Skeletal muscle cell (primary cell): ENCODE measurements around the gene TMEM50B.
"Not testable (repeated sequence)": the region's sequence is repeated elsewhere in the genome, so short reads cannot be mapped to it uniquely, and the experiment has no call there.

Source experiments
- DNase-seq: peaks from one replicate; pipeline ENCODE4 v3.0.0-alpha.2; 2010; ENCODE audit warnings: low read depth
- H3K4me3 ChIP-seq: 2 replicates; pipeline ENCODE4 v1.5.1; 2011; ENCODE audit warnings: low read depth, mild to moderate bottlenecking, control low read depth, low read length, moderate library complexity

Gene TMEM50B

DNA sequence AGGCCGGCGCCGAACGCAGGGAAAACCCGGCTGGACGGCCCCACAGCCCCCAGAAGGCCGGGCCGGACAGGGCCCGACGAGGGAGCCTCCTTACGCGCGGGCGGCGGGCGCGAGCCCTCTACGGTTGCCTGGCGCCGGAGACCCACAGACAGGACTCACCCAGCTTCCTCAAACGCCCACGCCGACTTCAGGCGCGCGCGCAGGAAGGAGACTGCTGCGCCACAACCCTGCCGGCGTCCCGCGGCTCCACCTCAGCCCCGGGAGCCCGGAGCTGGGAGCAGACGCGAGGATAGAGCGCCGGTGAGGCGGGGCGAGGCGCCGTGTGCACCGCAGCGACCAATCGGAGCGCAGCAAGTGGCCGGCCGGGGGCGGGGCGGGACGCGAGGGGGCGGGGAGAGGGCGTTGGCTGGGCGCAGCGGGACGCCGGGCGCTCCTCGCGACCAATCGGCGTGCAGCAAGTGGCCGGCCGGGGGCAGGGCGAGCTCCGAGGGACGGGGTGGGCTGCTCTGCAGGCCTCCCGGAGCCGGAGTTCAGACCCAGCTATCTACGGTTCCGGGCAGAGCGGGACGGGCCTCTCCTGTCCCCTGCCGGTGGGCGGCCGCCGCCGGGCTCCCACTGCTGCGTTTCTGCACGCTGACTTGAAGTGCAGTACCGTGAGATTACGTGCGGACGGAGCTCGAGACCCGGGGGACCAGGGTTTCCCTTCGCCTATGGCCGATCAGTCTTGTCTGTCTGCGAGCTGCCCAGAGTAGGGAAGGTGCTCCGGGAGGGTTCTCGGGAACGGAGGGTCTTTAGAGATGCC lies at the start of gene TMEM50B:
TSS of gene TMEM50B (minus strand) at position 296 of the 802 bp plus-strand sequence. CDS start 11,089 bp downstream, outside the sequence.
- DNase-seq, result peak; percentile 90

DNA sequence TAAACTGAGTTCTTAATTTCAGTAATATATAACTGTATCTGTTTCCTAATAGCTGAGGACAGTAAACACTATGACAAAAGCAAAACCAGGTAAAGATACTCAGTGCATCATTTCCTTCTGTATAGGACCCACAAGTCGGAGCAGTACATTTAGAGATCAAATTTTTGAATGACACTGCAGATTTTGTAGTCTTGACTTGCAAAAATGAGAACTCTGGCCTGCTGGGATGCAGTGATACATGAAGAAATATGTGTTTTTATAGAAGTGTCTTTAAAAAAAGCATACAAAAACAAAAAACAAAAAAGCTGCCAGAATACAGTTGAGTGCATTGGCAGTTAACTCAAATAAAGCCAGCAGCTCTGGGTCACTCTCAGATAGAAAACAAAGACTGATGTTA lies 43.2 kb upstream of the TMEM50B start:
- DNase-seq, result no peak
- no peak overlapping the region for H3K4me3 ChIP-seq

More for the DNA sequence above, at the start of gene TMEM50B:
- peak within 1 kb of the TSS; percentile 87 for H3K4me3 ChIP-seq

DNA sequence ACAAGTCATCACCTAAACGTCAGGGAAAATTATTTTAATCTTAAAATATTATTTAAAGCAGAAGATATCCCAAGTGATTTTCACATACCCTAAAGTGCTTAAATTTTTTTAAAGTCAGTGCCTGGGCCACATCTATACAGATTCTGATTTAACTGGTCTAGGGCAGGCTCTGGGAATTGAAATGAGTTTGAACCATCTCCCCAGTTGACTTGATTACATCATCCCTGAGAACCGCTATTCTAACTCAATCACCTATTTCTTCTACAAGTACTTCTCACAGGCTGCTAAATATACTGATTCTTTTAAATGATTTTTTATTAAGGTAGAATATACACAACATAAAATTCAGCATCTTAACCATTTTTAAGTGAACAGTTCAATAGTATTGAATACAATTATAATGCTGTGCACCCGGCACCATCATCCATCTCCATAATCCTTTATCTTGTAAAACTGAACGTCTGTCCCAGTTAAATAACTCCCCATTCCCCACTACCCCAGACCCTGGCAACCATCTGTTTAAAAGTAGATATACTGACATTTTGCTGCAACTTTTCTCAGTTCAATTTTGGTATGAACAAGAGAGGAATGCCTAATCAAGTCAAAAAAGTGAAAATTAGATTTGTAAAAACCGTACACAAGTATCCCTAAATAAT lies 42.7 kb upstream of the TMEM50B start:
- no peak for DNase-seq
- H3K4me3 ChIP-seq, result no peak overlapping the region

DNA sequence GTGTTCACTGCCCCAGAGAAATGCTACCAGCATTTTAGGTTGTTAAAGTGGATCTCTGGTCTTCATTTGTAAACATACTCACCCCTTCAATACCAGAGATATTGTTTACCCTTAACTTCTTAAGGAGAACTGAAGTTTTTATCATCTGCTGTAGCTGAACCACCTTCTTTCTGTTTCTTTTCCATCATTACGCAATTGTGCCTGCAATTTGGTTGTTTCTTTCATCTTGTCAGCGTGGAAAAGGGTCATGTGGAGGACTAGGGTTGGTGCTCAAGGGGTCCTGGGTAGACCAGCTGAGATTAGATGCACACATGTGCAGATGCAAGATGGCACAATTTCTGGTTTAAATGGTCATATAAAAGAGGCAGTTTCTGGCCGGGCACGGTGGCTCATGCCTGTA lies 39.1 kb upstream of the TMEM50B start:
- no peak overlapping the region for H3K4me3 ChIP-seq
- no peak for DNase-seq

DNA sequence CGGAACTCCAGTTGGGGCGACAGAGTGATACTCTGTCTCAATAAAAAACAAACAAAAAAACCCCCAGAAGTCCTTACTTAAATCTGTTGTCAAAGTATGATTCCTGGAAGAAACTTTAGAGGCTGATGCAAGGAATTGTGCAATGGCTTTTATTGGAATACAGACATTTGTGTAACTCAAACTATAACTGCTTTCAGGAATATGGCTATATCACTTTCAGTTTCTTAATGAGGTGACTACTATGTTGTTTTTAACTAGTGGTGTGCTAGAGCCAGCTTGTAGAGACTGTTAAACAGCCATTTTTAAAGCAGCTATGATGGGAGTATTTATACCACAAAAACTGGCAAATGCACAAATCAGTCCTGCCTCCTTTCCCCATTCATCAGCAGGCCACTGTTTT lies 34.5 kb upstream of the TMEM50B start:
- no peak overlapping the region for H3K4me3 ChIP-seq
- DNase-seq, result no peak

DNA sequence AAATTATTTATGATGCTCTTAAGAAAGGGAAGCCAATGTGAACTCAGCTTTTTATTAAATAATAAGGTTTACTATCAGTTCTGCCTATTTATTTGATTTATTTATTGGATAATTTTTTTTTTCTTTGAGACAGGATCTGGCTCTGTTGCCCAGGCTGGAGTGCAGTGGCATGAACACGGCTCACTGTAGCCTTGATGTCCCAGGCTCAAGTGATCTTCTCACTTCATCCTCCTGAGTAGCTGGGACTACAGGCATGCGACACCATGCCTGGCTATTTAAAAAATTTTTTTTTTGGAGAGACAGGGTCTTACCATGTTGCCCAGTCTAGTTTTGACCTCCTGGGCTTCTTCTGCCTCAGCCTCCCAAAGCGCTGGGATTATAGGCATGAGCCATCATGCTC lies 32.7 kb upstream of the TMEM50B start:
- no peak overlapping the region for H3K4me3 ChIP-seq
- no peak for DNase-seq

DNA sequence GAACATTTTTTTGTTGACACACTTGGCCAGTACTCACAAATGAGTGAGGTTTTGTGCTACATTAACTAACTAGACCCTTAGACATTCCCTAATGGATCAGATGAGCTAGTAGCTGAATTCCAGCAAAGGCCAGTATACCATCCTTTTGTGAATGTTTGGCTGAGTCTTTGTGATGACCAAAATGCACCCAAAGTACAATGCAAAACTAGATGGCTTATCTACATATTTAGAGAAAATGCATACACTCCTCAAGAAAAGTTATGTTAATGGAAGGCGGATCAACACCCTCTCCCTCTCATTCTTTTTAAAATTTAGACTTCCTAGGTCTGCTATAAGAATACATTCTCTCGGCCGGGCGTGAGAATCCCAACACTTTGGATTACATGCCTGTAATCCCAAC lies 31.9 kb upstream of the TMEM50B start:
- H3K4me3 ChIP-seq, result no peak overlapping the region
- DNase-seq, result no peak

DNA sequence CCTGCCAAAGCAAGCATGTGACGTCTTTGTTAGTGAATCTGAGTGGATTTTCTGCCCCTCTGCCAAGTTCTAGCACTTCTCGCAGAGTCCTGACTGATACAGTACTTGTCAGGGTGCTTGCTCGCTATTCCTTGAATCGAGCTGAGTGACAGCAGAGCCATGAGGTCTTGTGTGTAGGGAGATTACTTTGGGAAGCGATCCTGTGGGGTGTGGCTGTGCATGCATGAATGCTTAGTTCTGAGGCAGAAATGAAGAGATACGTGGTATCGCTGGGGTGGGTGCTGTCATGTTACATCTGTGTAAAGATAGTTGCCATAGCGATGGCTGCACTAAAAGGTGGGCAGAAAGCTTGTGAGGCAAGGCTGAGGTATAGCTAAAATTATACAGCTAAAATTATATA lies 31.1 kb upstream of the TMEM50B start:
- no peak for DNase-seq
- no peak overlapping the region for H3K4me3 ChIP-seq

DNA sequence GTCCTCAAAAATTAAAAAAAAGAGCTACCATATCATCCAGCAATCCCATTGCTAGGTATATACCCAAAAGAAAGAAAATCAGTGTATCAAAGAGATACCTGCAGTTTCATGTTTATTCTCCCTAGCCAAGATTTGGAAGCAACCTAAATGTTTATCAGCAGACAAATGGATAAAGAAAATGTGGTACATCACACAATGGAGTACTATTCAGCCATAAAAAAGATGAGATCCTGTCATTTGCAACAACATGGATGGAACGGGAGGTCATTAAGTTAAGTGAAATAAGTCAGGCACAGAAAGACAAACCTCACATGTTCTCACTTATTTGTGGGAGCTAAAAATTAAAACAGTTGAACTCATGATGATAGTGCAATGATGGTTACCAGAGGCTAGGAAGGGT lies 27.2 kb upstream of the TMEM50B start:
- not testable (repeated sequence) for H3K4me3 ChIP-seq, DNase-seq

DNA sequence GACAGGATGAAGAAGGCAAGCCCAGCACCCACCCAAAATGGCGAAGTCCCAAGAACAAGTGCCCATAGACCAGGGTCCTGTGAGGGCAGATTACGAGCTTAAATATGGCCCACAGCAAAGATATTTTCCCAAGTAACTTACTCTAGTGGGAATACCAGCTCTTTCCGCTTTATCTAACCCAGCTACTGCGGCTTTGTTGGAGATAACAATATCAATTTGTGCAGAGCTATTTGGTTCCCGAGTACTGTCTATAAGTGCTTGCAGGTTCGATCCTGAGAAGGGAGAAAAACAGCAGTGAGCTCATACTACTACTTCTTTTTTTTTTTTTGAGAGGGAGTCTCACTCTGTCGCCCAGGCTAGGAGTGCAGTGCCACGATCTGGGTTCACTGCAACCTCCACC lies 26.1 kb upstream of the TMEM50B start:
- no peak for DNase-seq
- H3K4me3 ChIP-seq, result no peak overlapping the region

DNA sequence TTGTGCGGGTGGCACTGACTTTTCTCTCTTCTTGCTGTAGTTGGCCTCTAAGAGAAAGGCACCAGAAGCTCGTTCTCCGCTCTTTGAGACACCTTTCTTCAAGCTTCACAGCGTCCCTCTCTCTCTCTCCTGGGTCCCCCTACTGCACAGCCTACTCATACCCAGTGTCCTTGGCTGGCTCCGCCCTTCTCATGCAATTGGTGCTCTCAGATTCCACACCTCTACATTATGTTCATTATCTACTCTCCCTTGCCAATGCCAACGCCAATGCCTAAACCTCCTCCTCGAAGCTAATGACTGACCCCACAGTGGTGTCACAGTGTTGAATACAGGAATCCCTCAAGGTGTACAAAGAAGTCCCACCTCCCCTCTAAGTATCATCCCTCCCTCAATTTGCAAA lies 16.6 kb upstream of the TMEM50B start:
- DNase-seq, result no peak
- no peak overlapping the region for H3K4me3 ChIP-seq

DNA sequence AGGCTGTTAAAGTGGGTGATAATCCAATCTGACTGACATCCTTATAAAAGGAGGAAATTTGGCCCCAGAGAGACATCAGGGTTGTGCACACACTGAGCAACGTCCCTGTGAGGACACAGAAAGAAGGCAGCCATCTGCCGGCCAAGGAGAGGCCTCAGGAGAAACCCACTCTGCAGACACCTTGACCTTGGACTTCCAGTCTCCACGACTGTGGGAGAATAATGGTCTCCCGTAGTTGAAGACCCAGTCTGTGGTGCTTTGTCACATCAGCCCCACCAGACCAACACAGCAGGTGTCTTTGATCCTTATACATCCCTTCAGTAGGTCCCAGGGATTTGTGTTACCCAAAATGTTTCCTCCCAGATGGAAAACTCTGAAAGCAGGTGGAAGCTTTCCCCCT lies 16.0 kb upstream of the TMEM50B start:
- no peak overlapping the region for H3K4me3 ChIP-seq
- DNase-seq, result no peak

DNA sequence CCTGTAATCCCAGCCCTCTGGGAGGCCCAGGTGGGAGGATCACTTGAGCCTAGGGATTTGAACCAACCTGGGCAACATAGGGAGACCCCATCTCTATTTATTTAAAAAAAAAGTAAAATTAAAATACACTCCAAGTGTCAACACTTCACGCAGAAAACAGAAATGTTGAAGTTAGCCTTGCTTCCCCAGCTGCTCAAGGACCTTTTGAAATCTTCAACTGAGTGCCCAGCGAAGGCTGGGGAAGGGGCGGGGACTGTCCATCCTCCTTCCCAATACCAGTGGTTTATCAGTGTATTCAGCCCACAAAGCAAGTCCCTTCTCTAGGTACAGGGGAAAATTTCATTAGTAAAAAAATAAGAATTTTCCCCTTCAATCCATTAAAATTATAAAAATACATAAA lies 14.0 kb upstream of the TMEM50B start:
- no peak for DNase-seq
- no peak overlapping the region for H3K4me3 ChIP-seq

DNA sequence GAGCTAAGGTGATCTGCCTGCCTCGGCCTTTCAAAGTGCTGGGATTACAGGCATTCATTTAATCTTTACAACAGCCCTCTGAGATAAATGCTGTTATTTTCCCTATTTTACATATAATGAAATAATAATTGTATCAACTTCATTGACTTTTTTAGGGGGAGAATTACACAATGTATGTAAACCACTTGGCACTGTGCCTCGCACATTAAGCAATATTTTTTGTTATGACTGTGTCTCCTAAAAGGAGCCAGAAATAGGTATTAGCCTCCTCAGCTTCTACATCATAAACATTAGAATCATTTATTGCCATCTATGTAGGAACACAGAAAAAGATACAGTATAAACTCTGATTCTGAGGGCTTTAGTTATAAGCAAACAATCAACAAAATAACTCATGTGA lies 12.8 kb upstream of the TMEM50B start:
- no peak overlapping the region for H3K4me3 ChIP-seq
- DNase-seq, result peak; percentile 47

DNA sequence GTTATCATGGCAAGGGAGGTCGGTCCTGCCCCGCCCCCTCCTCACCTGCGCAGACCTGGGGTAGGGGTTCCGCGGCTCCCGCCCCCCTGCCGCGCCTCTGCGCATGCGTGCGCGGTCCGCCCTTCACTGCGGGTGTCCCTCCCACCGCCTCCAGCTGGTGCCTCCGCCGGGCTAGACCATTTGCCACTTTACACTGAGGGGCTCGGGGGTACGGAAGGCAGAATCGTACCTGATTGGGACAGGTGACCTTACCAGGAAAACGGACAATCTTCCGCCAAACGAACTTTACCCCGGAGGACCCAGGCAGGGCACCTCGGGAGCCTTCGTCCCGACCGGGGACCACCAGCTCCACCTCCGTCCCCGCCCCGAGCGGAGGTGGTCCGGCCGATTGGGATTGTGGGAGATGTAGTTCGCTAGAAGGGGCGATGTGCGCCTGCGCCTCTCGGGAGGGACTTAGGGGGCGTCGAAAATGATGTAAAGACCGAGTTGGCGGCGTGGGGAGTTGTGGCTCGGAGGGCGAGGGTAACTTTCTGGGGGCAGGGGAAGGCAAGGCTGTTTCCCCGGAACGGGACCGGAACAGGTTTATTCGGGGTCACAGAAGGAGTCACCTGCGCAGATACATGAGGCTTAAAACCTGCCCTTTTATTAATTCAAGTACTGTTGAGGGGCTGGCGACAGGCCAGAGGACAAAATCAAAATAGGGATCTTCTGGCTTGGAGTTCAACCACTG lies 11.8 kb upstream of the TMEM50B start, which contains the start of gene DNAJC28:
TSS of gene DNAJC28 (minus strand) at position 344 of the 730 bp plus-strand sequence. CDS start 2,323 bp downstream, outside the sequence.
- peak; percentile 75 for DNase-seq
- H3K4me3 ChIP-seq, result peak within 1 kb of the TSS; percentile 77

DNA sequence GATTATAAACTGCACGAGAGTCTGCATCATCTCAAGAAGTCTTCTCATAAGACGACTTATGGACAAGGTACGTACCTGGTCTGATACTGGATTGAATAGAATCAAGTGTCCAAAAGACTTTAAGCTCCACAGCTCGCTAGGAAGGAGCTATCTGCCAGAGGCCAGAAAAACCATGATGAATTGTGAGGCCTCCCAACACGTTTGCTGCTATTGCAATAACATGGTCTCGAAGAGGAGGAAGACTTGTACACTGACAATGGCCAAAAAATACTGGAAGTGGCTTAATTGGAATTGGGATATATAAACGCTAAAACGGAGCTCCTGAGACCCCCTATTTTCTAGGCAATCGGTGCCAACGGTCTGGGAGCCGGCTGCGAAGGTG lies 11.2 kb upstream of the TMEM50B start:
- peak overlapping the region; percentile 77 for H3K4me3 ChIP-seq
- DNase-seq, result no peak

DNA sequence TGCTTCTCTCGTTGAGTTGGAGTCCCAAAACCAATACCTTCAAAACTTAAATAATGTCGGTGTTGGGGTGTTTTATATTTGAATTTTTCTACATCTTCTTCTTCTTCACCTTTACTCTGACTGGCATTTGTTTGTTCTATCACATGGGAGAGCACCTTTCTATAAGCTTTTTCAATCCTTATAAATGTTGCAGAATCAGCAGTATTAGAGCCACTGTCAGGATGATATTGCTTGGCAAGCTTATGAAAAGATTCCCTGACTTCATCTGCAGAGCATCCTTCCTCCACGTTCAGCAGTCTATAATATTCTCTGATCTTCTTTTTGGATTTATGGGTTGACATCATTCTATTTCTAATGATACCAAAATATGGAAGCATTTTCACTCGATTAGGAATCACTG lies 9.2 kb upstream of the TMEM50B start:
- no peak for DNase-seq
- no peak overlapping the region for H3K4me3 ChIP-seq

DNA sequence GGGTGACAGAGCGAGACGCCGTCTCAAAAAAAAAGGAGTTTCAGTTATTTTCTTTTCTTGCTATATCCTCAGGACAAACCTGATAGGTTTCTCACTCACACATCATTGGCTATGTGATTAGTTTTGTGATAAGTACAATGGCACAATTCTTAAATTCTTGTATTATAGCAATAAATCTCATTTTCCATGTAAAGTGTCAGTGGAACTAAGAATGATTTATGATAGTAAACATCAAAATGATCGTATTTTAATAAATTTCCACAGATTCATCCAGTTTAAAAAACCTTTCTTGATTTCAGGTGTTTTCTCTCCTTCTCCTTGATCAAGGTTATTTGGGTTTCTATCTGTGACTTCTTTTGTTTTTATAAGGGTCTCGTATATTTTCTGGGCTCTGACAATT lies 8.2 kb upstream of the TMEM50B start:
- no peak for DNase-seq

DNA sequence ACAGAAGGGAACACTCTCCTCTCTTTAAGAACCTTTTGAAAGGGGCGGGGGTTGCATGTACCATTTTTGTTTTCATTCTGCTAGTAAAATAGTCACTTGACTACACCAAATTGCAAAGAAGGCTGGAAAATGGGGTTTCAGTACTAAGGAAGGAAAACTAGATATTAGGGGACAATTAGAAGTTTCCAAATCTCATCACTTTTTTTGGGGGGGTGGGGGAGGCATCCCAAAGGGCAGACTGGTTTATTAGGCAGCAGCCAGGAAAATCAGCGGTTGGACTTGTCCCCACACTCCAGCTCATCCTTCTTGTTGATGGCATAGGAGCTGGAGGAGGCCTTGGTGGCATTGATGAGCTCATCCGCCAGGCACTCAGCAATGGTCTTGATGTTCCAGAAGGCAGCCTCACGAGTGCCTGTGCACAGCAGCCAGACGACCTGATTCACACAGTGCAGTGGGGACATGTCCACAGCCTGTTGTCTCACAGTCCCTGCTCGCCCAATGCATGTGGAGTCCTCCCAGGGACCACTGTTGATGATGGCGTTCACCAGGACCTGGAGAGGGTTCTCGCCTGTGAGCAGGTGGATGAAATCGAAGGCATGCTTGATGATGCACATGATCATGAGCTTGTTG lies 1.7 kb upstream of the TMEM50B start:
- DNase-seq, result no peak
- no peak overlapping the region for H3K4me3 ChIP-seq

More for the DNA sequence above, 8.2 kb upstream of the TMEM50B start:
- no peak overlapping the region for H3K4me3 ChIP-seq
